Stimulated activated CD8-positive, alpha-beta memory T cell treated with anti-CD3 and anti-CD28 coated beads, Interleukin-2, amount 100 ng/mL, for 1 hour (primary cell): ENCODE results near the gene HES3.

Experiments used
- DNase-seq, 2 donors: peaks; one replicate each; pipeline ENCODE4 v3.0.0-alpha.2; 2020; ENCODE audit warnings: low read depth in 2 of 2

Gene HES3

GRCh38 chr1:6279613-6280383 lies 35.8 kb downstream of the HES3 start:
- no peak for DNase-seq

- DNase-seq = no peak
Measured at GRCh38 chr1:6280761-6281451, 36.9 kb downstream of the HES3 start.

GRCh38 chr1:6281511-6282402 lies 37.8 kb downstream of the HES3 start:
- DNase-seq = no peak

- no peak for DNase-seq
Measured at GRCh38 chr1:6282577-6283270, 38.7 kb downstream of the HES3 start.

GRCh38 chr1:6285336-6285735 lies 41.4 kb downstream of the HES3 start:
- DNase-seq = no peak

- DNase-seq = no peak
Measured at GRCh38 chr1:6286266-6286665, 42.3 kb downstream of the HES3 start.

- no peak for DNase-seq
Measured at GRCh38 chr1:6287029-6287428, 43.0 kb downstream of the HES3 start.

- no peak for DNase-seq
Measured at GRCh38 chr1:6287431-6287886, 43.5 kb downstream of the HES3 start.

GRCh38 chr1:6288026-6288425 lies 44.0 kb downstream of the HES3 start:
- no peak for DNase-seq

GRCh38 chr1:6288665-6289064 lies 44.7 kb downstream of the HES3 start:
- no peak for DNase-seq

- no peak for DNase-seq
Measured at GRCh38 chr1:6292102-6292501, 48.1 kb downstream of the HES3 start.

GRCh38 chr1:6294080-6294889 lies 50.3 kb downstream of the HES3 start:
- DNase-seq = no peak

- DNase-seq = no peak
Measured at GRCh38 chr1:6294890-6295556, 51.0 kb downstream of the HES3 start.
